Kidney epithelial cell (primary cell): ENCODE data around the gene CLEC10A. TPM values are rescaled to one million over a fixed set of nuclear protein-coding genes. Genes with fewer than 3 reads are reported as not detected.

ENCODE experiments used
- DNase-seq: peaks from one replicate; pipeline ENCODE4 v3.0.0-alpha.2; 2010; ENCODE audit warnings: low read depth
- H3K27me3 ChIP-seq: 2 replicates; pipeline ENCODE4 v1.6.0; 2011; ENCODE audit warnings: low read length; ENCODE audit not compliant: control insufficient read depth, insufficient read depth
- H3K36me3 ChIP-seq: 2 replicates; pipeline ENCODE4 v1.5.1; 2011; ENCODE audit warnings: low read length; ENCODE audit not compliant: control insufficient read depth, insufficient read depth
- H3K4me3 ChIP-seq: 2 replicates; pipeline ENCODE4 v1.5.1; 2011; ENCODE audit warnings: low read depth, mild to moderate bottlenecking, control low read depth, low read length
- total RNA-seq: library from RNA; depleted of rRNA; stranded (reverse); fragments of >200 nt; gene quantifications from 2 replicates; pipeline ENCODE4 v1.2.3, GENCODE V29; 2015
- TF ChIP-seq, protein P1 (sequence below): IDR thresholded peaks from 2 replicates; pipeline ENCODE4 v1.5.1; 2011; ENCODE audit warnings: mild to moderate bottlenecking, moderate library complexity, low read length, control low read depth, inconsistent platforms; ENCODE audit not compliant: insufficient read depth, poor library complexity, severe bottlenecking

The CLEC10A gene
- total RNA-seq, 1 donor from 2014 or later = not detected

DNA sequence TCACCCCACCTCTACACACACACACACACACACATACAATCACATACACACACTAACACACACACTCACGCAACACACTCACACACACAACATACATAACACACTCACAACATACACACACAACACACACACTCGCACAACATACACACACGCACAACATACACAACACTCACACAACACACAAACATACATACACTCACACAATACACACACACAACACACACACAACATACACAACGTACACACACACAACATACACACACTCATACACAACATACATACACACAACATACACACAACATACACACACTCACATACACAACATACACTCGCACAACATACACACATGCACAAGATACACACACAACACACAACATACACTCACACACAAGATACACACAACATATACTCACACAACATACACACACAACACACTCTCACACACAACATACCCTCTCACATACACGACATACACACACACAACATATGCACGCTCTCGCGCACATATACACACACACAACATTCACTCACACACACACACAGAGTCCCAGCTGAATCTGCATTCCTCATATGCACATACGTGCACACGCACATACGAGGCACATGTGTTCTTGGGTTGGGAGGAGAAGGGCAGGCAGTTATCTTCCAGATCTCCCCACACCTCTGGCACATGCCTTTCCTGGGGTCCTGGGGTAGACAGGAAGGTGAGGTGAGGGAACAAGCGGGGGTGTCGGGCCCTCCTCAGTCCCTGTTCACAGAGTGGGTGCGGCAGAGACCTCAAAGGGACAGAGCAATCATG, 33.4 kb upstream of the CLEC10A start:
- H3K27me3 ChIP-seq = peaks cover 2% of the 10 kb centered on the region
- TF ChIP-seq, protein P1, sequence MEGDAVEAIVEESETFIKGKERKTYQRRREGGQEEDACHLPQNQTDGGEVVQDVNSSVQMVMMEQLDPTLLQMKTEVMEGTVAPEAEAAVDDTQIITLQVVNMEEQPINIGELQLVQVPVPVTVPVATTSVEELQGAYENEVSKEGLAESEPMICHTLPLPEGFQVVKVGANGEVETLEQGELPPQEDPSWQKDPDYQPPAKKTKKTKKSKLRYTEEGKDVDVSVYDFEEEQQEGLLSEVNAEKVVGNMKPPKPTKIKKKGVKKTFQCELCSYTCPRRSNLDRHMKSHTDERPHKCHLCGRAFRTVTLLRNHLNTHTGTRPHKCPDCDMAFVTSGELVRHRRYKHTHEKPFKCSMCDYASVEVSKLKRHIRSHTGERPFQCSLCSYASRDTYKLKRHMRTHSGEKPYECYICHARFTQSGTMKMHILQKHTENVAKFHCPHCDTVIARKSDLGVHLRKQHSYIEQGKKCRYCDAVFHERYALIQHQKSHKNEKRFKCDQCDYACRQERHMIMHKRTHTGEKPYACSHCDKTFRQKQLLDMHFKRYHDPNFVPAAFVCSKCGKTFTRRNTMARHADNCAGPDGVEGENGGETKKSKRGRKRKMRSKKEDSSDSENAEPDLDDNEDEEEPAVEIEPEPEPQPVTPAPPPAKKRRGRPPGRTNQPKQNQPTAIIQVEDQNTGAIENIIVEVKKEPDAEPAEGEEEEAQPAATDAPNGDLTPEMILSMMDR = no peak
- no peak overlapping the region for H3K4me3 ChIP-seq
- no peaks in the 10 kb centered on the region for H3K36me3 ChIP-seq
- no peak for DNase-seq

GRCh38 chr17:7112510-7113108, 32.6 kb upstream of the CLEC10A start:
- H3K27me3 ChIP-seq = peaks cover 2% of the 10 kb centered on the region
- H3K36me3 ChIP-seq = no peaks in the 10 kb centered on the region
- no peak overlapping the region for H3K4me3 ChIP-seq
- TF ChIP-seq, protein P1 = no peak
- DNase-seq = no peak

GRCh38 chr17:7111784-7112509, 31.9 kb upstream of the CLEC10A start:
- no peak overlapping the region for H3K4me3 ChIP-seq
- H3K36me3 ChIP-seq = no peaks in the 10 kb centered on the region
- TF ChIP-seq, protein P1 = no peak
- H3K27me3 ChIP-seq = peaks cover 6% of the 10 kb centered on the region
- no peak for DNase-seq

GRCh38 chr17:7110617-7111306, 30.7 kb upstream of the CLEC10A start:
- H3K36me3 ChIP-seq = no peaks in the 10 kb centered on the region
- DNase-seq = no peak
- TF ChIP-seq, protein P1 = no peak
- peaks cover 6% of the 10 kb centered on the region for H3K27me3 ChIP-seq
- no peak overlapping the region for H3K4me3 ChIP-seq

DNA sequence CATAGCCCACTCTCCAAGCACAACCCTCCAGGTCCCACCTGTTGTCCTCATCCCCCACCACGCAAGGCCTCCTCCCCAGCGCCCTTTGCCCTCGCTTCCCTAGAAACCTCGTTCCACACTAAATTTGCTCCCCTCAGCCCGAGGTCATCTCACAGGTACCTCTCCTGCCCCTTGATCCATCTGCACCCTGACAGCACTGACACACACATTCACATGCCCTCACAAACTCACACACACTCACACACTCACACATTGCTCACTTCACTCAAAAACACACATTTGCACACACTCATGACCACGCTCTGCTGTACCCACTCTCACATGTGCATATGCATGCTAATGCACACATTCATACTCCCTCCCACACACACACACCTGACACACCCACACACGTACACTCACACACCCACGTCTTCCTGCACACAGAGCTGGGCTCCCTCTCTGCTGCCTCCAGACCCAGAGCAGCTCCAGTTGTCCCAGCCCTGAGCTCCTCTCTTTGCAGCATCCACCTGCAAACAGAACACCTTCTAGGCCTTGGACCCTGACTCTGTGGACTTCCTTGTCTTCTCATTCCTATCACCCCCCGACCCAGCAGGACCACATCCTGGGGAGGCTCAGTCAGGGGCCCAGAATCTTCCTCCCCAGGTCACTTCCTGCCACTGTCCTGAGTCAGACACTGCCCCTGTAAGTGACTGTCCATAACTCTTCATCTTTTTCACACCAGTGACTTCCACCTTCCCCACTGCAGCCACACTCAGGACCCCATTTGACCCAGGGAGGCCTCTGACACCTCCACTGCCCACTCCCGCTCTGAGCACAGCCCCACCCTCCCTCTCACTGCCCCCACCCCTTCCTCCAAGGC, 29.6 kb upstream of the CLEC10A start:
- H3K4me3 ChIP-seq = no peak overlapping the region
- TF ChIP-seq, protein P1 = no peak
- H3K27me3 ChIP-seq = peaks cover 6% of the 10 kb centered on the region
- H3K36me3 ChIP-seq = no peaks in the 10 kb centered on the region
- no peak for DNase-seq
